Large intestine (tissue), 3 donors: ENCODE measurements around the gene CYP3A4. TPM values are rescaled to one million over a fixed set of nuclear protein-coding genes. Genes with fewer than 3 reads are reported as not detected.
"Not testable (repeated sequence)": the region's sequence is repeated elsewhere in the genome, so short reads cannot be mapped to it uniquely, and the experiment has no call there.

Experiments used
- DNase-seq, 2 donors: peaks; one replicate each; pipeline versions ENCODE4 v3.0.0 to v3.0.0-alpha.2; 2013
- H3K27ac ChIP-seq: one replicate; pipeline ENCODE4 v1.5.1; 2013; ENCODE audit warnings: low read length
- H3K27me3 ChIP-seq: 2 replicates; pipeline ENCODE4 v1.6.1; 2013; ENCODE audit warnings: low read length; ENCODE audit not compliant: control insufficient read depth, insufficient read depth
- H3K36me3 ChIP-seq: 2 replicates; pipeline ENCODE4 v1.6.1; 2013; ENCODE audit warnings: low read length; ENCODE audit not compliant: control insufficient read depth, insufficient read depth
- H3K4me1 ChIP-seq: one replicate; pipeline ENCODE4 v1.6.1; 2013; ENCODE audit warnings: low read length; ENCODE audit not compliant: control insufficient read depth, insufficient read depth
- H3K4me3 ChIP-seq: one replicate; pipeline ENCODE4 v1.5.1; 2013; ENCODE audit warnings: low read length
- H3K9me3 ChIP-seq: one replicate; pipeline ENCODE4 v1.6.1; 2013; ENCODE audit warnings: mild to moderate bottlenecking, low read depth, low read length, moderate library complexity; ENCODE audit not compliant: control insufficient read depth
- WGBS: methylation state at CpG from one replicate; pipeline ENCODE4 v1.1.5; 2013; ENCODE audit warnings: low lambda C conversion rate; ENCODE audit not compliant: insufficient coverage; 5-methylcytosine and 5-hydroxymethylcytosine counted together
- polyA plus RNA-seq: library from polyadenylated mRNA; unstranded; fragments of 120-200 nt; gene quantifications from one replicate; pipeline ENCODE4 v1.2.1, GENCODE V29; 2013

The CYP3A4 gene
- polyA plus RNA-seq, 1 donor, result 14.3 TPM

DNA sequence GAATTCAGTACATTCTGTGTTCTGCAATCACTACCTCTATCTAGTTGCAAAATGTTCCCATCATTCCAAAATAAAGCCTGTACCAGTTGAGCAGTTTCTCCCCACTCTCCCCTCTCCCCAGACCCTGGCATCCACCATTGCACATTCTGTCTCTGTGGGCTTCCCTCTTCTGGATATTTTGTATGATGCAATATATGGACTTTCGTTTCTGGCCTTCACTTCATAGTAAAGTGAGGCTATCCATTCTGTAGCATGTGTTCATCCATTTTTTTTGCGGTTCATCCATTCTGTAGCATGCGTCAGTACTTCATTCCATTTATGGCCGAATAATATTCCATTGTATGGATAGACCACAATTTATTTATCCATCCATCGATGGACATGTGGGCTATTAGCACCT is 9.5 kb upstream of the CYP3A4 start:
- no peak for DNase-seq
- Histone ChIP-seq H3K9me3 (no peaks in the 10 kb centered on the region), H3K27ac (peak overlapping the region; percentile 79), H3K4me1 (peaks cover 28% of the 10 kb centered on the region), H3K4me3 (no peak overlapping the region), H3K27me3 (no peaks in the 10 kb centered on the region), H3K36me3 (no peaks in the 10 kb centered on the region)
- no CpG with 5 or more reads among the region's 5 CpGs for WGBS

DNA sequence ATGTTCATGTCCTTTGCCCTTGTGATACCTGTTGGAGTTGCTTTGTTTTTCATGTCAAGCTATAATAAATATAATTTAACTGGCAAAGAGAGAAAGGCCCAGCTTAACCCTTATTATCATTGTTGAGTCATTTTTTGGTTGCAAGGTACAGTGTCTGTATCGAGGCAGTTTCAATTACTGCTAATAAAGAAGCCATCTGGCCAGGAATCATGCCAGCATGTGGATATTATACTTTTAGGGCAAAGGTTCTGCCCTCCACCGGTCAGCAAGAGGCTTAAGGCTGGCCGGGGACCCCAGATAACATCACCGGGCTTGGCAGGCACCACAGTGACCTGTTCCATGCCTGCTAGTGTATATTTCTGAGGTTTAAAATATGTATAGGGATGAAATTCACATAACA is 9.0 kb upstream of the CYP3A4 start:
- Histone ChIP-seq H3K4me3 (no peak overlapping the region), H3K36me3 (no peaks in the 10 kb centered on the region), H3K27ac (peak overlapping the region; percentile 79), H3K4me1 (peaks cover 28% of the 10 kb centered on the region), H3K27me3 (no peaks in the 10 kb centered on the region), H3K9me3 (no peaks in the 10 kb centered on the region)
- DNase-seq, result peak in 1 of 2 donors; percentile 72
- WGBS, result no CpG with 5 or more reads among the region's 4 CpGs

DNA sequence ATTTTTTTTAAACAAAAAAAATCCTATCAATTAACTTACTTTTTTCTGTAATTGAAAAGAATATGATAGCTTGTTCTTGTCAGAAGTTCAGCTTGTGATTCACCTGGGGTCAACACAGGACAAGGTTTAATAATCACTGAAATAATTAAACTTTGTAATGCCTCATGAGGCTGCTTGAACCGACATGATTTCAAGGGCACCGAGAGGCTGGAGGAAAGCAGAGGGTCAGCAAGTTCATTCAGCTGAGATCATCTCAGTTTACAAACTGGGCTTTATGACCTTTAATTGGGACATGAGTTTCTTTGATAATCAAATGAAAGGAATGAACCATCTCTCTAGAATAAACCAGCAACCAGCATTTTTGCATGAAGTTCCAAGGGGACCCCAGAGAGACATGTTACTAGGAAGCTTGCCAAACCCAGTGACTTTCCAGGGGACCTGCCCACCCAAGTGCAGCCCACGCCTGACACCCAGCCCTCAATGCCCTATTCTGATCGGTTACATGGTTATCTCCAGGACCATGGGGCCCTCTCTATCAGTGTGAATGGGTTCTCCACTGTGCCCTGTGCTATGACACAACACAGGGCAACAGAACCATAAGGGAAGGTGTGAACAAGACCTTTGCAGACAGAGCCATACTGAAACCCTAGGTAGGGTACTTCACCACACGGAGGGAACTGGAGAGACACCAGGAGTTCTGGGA is 7.8 kb upstream of the CYP3A4 start:
- Histone ChIP-seq H3K4me1 (peaks cover 37% of the 10 kb centered on the region), H3K27ac (peak overlapping the region; percentile 79)

DNA sequence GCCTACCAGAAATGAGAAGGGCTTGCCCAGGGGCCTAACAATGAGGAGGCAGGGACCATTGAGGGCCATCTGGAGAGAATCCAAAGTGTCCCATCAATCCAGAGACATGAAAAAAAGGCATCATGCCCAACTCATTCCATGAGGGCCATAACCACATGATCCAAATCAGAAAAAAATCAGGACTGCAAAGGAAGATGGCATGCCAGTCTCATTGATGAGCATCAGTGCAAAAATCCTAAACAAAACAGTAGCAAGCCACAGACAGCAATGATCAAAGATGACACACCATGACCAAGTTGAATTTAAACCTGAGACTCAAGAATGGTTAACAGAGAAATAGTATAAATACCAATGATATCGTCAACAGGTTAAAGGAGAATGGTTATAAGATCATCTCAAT is 7.0 kb upstream of the CYP3A4 start:
- WGBS, result 89% methylated on average over 1 of the region's 1 CpG
- Histone ChIP-seq H3K27me3 (no peaks in the 10 kb centered on the region), H3K9me3 (no peaks in the 10 kb centered on the region), H3K27ac (peak overlapping the region; percentile 60), H3K4me3 (no peak overlapping the region), H3K4me1 (peaks cover 44% of the 10 kb centered on the region), H3K36me3 (no peaks in the 10 kb centered on the region)
- DNase-seq, result no peak

More for the DNA sequence above, 7.8 kb upstream of the CYP3A4 start:
- Histone ChIP-seq H3K36me3 (no peaks in the 10 kb centered on the region), H3K4me3 (no peak overlapping the region), H3K27me3 (no peaks in the 10 kb centered on the region), H3K9me3 (no peaks in the 10 kb centered on the region)
- no CpG with 5 or more reads among the region's 5 CpGs for WGBS
- DNase-seq, result peak; percentile 73 to 84

DNA sequence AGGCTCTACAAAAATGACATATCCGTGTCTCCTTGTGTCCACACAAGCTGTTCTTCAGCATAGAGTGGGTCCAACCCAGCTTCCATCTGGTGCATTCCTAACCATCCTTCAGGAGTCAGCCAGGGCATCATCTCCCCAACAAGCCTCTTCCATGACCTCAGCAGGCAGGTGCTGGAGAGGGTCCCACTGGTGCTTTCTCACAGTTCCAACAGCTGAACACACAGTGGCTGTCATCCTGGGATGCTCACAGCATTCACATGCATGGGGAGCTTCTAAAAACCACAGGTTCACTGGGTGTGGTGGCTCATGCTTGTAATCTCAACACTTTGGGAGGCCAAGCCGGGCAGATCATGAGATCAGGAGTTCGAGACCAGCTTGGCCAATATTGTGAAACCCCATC is 6.4 kb upstream of the CYP3A4 start:
- Histone ChIP-seq H3K27ac (no peak overlapping the region), H3K4me1 (peaks cover 47% of the 10 kb centered on the region), H3K36me3 (no peaks in the 10 kb centered on the region), H3K4me3 (no peak overlapping the region), H3K9me3 (no peaks in the 10 kb centered on the region), H3K27me3 (no peaks in the 10 kb centered on the region)
- no peak for DNase-seq
- no CpG with 5 or more reads among the region's 3 CpGs for WGBS

DNA sequence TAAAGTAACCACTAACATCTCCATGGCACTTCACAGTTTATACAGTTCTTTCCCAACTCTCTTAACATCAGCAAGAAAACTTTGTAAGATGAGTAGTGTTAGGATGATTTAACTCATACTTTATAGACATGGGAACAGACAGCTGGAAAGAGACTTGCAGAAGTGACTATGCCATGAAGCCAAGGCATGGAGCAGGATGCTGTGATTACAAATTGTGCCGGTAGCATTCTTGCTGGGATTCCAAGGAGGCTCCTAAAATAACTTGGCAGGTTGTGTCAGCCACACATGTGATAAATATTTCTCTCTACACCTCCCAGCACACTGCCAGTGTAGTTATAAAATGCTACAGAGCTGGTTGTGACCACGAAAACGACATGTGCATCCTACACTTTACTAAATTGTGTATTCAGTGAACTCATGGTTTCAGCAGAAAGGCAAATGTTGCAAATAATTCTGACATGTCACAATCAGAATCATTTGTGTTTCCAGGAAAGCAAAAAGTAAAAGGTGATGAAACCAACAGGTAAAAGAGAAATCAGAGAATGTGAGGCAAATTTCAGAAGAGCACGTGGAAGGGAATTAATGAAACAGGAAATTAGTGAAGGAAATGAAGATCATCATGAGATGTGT is 5.6 kb upstream of the CYP3A4 start:
- Histone ChIP-seq H3K27me3 (no peaks in the 10 kb centered on the region), H3K27ac (no peak overlapping the region), H3K4me3 (no peak overlapping the region), H3K9me3 (no peaks in the 10 kb centered on the region), H3K36me3 (no peaks in the 10 kb centered on the region), H3K4me1 (peaks cover 44% of the 10 kb centered on the region)
- no peak for DNase-seq
- 86% methylated on average over 1 of the region's 4 CpGs for WGBS

DNA sequence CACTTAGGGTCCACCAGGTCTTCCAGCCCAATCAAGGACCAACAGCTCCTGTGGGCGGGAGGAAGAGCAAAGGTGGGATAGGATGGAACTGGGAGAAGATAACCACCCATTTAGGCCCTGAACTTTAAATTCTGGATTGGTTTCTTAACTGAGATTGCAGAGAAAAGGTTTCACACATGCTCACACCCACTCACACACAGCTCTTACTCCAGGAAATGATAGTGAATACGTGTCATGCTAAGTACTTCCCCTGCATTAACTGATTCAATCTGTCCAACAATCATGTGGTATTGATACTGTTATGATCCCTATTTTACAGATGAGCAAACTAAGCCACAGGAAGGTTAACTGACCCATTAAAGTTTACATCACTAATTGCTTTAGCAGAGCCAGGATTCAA is 4.6 kb upstream of the CYP3A4 start:
- DNase-seq, result no peak
- Histone ChIP-seq H3K9me3 (no peaks in the 10 kb centered on the region), H3K36me3 (no peaks in the 10 kb centered on the region), H3K4me3 (no peak overlapping the region), H3K27ac (peak overlapping the region; percentile 32), H3K4me1 (peaks cover 51% of the 10 kb centered on the region), H3K27me3 (no peaks in the 10 kb centered on the region)
- whole genome bisulfite sequencing, result no CpG with 5 or more reads among the region's 2 CpGs

DNA sequence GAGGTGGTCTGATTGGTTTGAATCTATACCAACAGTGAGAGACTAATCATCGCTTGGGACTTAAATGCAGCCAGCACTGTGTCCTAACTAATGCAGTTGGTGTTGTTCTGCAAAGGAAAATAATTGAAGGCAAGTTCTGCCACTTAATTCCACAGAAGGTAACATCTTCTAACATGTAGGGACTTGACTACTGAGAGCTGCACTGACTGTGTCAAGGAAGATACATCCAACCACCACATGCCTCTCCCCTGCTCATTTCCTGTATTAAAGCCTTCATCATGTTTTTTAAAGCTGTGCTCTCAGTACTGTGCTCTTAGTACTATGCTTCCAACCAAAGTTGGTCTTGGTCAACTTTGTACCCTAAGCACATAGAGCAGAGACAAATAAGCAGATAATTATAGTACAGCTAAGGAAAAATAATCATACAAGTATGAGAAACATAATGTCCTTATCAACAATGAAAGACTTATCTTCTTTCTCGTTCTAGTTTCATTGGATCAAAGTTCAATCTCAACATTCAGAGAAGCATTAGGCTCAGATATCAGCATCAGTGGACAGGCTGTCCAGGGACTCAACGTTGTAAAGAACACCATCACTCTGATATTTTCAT is 2.8 kb upstream of the CYP3A4 start:
- peaks cover 39% of the 10 kb centered on the region for H3K4me1 ChIP-seq
- H3K27ac ChIP-seq, result peak overlapping the region; percentile 75
- no peaks in the 10 kb centered on the region for H3K36me3 ChIP-seq
- peak in 1 of 2 donors; percentile 77 for DNase-seq
- no peaks in the 10 kb centered on the region for H3K9me3 ChIP-seq
- H3K27me3 ChIP-seq, result no peaks in the 10 kb centered on the region
- H3K4me3 ChIP-seq, result no peak overlapping the region
- 33% methylated on average over 1 of the region's 3 CpGs for WGBS

DNA sequence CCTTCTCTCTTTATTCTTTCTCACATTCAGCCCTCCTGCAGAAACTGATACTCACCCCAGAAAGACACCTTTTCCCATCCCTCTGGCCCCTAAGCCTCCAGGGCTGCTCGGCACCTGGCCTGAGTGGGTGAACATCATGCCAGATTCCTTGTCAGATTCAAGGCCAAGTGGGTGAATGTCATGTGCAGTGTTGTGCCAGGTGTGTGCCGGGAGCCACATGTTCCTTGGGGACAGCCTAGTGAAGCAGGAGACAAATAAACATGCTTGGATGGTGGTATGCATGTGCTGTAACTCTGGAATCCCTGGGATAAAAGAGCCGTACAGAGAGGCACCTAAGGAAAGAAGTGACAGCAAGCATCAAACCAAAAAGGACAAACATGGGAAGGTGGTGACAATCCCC is 1.7 kb upstream of the CYP3A4 start:
- no CpG with 5 or more reads among the region's 3 CpGs for WGBS
- H3K4me3 ChIP-seq, H3K9me3 ChIP-seq, DNase-seq, H3K27me3 ChIP-seq, H3K36me3 ChIP-seq: not testable (repeated sequence)
- Histone ChIP-seq H3K27ac (peak overlapping the region; percentile 75), H3K4me1 (peaks cover 33% of the 10 kb centered on the region)

DNA sequence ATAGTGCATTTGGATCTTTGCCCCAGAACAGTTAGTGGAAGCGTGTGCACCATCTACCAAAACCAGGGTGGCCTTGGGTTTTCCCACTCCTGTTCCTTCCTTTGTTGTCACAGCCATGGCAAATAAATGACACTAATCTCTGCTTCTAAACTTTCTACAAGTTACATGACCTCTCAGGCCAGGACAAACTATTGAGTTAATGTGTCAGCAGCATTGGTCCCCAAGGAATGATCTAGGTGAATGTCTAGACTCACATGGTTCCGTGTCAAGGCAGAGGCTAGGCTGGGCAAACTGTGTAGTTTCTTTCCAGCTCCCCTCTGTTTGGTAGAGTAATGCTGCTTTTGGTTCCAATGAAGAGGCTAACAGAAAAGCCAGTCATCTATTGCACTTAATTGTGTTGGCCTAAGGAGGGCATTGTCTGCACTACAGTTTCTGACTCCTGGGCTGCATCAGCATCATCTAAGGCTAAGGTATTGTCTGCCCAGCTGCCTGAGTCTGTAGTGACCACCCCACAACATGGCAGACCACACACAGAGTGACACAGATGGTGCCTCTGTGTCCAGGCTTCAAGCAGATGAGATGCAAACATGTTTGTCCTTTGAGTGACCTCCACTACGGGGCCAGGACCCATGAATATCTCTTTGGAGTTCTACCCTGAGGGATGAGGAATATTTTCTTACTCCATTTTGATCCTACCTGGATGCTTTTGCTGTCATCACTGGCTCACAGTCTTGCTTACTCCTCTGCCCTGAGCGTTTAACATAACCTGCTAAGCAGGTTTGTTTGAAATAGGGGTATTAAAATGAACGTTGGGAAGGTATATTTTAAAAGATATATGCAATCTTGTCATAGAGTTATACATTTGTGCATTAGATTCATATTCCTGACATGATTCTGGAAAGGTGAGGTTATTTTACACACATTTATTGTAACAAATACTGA is 1.7 kb downstream of the CYP3A4 start:
- no peaks in the 10 kb centered on the region for H3K9me3 ChIP-seq
- peaks cover 27% of the 10 kb centered on the region for H3K4me1 ChIP-seq
- no peak overlapping the region for H3K4me3 ChIP-seq
- no peak for DNase-seq
- H3K27ac ChIP-seq, result no peak overlapping the region
- WGBS, result no CpG with 5 or more reads among the region's 5 CpGs
- no peaks in the 10 kb centered on the region for H3K27me3 ChIP-seq
- no peaks in the 10 kb centered on the region for H3K36me3 ChIP-seq
